ENCODE results near the gene PTPRK. TPM values are rescaled to one million over a fixed set of nuclear protein-coding genes. Genes with fewer than 3 reads are reported as not detected.

PTPRK gene
- total and polyA plus RNA-seq, 2 of the 13 experiments (the other 11 are each of a cell fraction or from before 2014, with no cell fraction given) = 43.6 to 98.3 TPM

DNA sequence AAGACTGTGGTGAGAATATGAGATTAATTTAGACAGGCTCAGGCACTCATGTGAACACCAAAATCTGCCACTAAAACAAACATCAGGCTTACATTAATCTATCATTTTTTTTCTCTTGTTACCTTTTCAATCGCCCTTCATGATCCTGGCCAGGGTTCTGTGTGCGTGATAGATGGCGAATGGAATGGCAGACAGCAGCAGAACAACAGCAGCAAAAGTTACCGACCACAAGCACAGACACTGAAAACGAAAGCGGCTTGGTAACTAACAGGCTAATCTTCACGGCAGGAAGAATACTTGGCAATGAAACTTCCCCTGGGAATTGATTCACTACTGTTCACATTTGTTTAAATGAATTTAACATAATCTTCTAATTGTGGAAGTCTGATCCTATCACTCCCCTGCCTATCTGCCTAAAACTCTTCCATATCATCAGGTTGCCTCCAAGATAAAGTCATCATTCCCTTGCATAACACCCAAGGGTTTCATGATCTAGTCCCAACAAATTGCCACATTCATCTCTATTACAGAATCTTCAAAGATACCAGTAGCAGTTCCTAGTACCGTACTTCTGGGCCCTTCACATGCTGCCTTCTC lies 28.7 kb downstream of the PTPRK start:
- intact Hi-C loops (cut with micrococcal nuclease; ENCODE audit: unreplicated experiment) = no loop called here

GRCh38 chr6:128491100-128491581 lies 29.3 kb downstream of the PTPRK start:
- no peak for TF ChIP-seq ARID4A (CRISPR knock-in tag; IDR thresholded peaks at IDR 0.05; ENCODE audit: borderline replicate concordance)
- TF ChIP-seq SOX13 (IDR thresholded peaks at IDR 0.05) = no peak
- TF ChIP-seq SOX13 (CRISPR knock-in tag; conservative IDR thresholded peaks at IDR 0.05 in 1 of 2, IDR thresholded peaks at IDR 0.05 in 1 of 2) = peak in 1 of 2 experiments; percentile 51; a peak in 1 of 4 replicates
- no peak for TF ChIP-seq ZNF451 (CRISPR knock-in tag; IDR thresholded peaks at IDR 0.05)
- no peak for TF ChIP-seq ZSCAN12 (CRISPR knock-in tag; IDR thresholded peaks at IDR 0.05)
- TF ChIP-seq RFX1 (IDR thresholded peaks at IDR 0.05) = no peak
- ATAC-seq (no peak), DNase-seq (ENCODE audit: low spot score) (peak; percentile 66), FAIRE-seq (no peak)
- H3K27ac ChIP-seq (ENCODE audit: extremely low read length, insufficient read depth, low read length) = no peak overlapping the region
- BruUV-seq (replicated peaks) = no TSS peak
- peaks cover 3 to 32% of the 10 kb centered on the region in 2 experiments for H3K36me3 ChIP-seq (replicated peaks in 1 of 2; ENCODE audit: control insufficient read depth in 1 of 2, insufficient read depth in 2 of 2, low read length in 2 of 2)
- H3K4me2 ChIP-seq (ENCODE audit: low read depth, low read length) = no peak overlapping the region
- H3K4me3 ChIP-seq (replicated peaks in 1 of 3; ENCODE audit: insufficient read depth in 1 of 3, low read depth in 2 of 3, low read length in 3 of 3) = no peak overlapping the region
- H3K79me2 ChIP-seq (ENCODE audit: insufficient read depth, low read length) = peaks cover 93% of the 10 kb centered on the region
- no peak overlapping the region for H3K9ac ChIP-seq (ENCODE audit: insufficient read depth, low read depth, low read length)
- H2AFZ ChIP-seq (ENCODE audit: low read length) = no peak overlapping the region
- H3K27me3 ChIP-seq (ENCODE audit: control insufficient read depth in 1 of 2, insufficient read depth in 2 of 2, low read length in 2 of 2) = no peaks in the 10 kb centered on the region
- H4K20me1 ChIP-seq (ENCODE audit: insufficient read depth, low read length) = no peaks in the 10 kb centered on the region
- H3K4me1 ChIP-seq (ENCODE audit: insufficient read depth, low read length) = peaks cover 56% of the 10 kb centered on the region
- no peaks in the 10 kb centered on the region for H3K9me3 ChIP-seq (ENCODE audit: low read length)
- CTCF ChIA-PET (ENCODE audit: low intra/inter-chr PET ratio, low total read pairs) = no interaction called here
- POLR2A ChIA-PET = no interaction called here
- in situ Hi-C loops (cut with HindIII; ENCODE audit: extremely low pct_ligation_motif_present, low pct_unique_long_range_greater_than_20kb) (no loop called here), intact Hi-C loops (cut with micrococcal nuclease; ENCODE audit: unreplicated experiment) (no loop called here)
- 89% methylated on average over 3 of the region's 3 CpGs for WGBS (ENCODE audit: low lambda C conversion rate)

More for the DNA sequence above, 28.7 kb downstream of the PTPRK start:
- no peaks in the 10 kb centered on the region for H3K9me3 ChIP-seq (ENCODE audit: low read length)
- no peaks in the 10 kb centered on the region for H4K20me1 ChIP-seq (ENCODE audit: insufficient read depth, low read length)
- no peak overlapping the region for H3K4me2 ChIP-seq (ENCODE audit: low read depth, low read length)
- no peak overlapping the region for H2AFZ ChIP-seq (ENCODE audit: low read length)
- in situ Hi-C loops (cut with HindIII; ENCODE audit: extremely low pct_ligation_motif_present, low pct_unique_long_range_greater_than_20kb) = no loop called here
- H3K36me3 ChIP-seq (replicated peaks in 1 of 2; ENCODE audit: control insufficient read depth in 1 of 2, insufficient read depth in 2 of 2, low read length in 2 of 2) = peaks cover 3 to 32% of the 10 kb centered on the region in 2 experiments
- no peaks in the 10 kb centered on the region for H3K27me3 ChIP-seq (ENCODE audit: control insufficient read depth in 1 of 2, insufficient read depth in 2 of 2, low read length in 2 of 2)
- TF ChIP-seq RBM22 (optimal IDR thresholded peaks at IDR 0.05; ENCODE audit: low read length) (peak; percentile 65), ZSCAN29 (CRISPR knock-in tag; conservative IDR thresholded peaks at IDR 0.05) (no peak), MLLT10 (CRISPR knock-in tag; IDR thresholded peaks at IDR 0.05) (no peak), KAT2B (IDR thresholded peaks at IDR 0.05; ENCODE audit: borderline replicate concordance, low read depth, low read length) (no peak), SRSF4 (IDR thresholded peaks at IDR 0.05; ENCODE audit: low read depth, low read length, poor library complexity, severe bottlenecking) (no peak)
- no peak for DNase-seq (ENCODE audit: low spot score)
- peaks cover 95% of the 10 kb centered on the region for H3K79me2 ChIP-seq (ENCODE audit: insufficient read depth, low read length)
- 98% methylated on average over 8 of the region's 8 CpGs for WGBS (ENCODE audit: low lambda C conversion rate)
- no peak overlapping the region for H3K9ac ChIP-seq (ENCODE audit: insufficient read depth, low read depth, low read length)
- FAIRE-seq = no peak
- BruUV-seq (replicated peaks) = no TSS peak
- no peak for ATAC-seq
- ChIA-PET CTCF (ENCODE audit: low intra/inter-chr PET ratio, low total read pairs) (no interaction called here), POLR2A (no interaction called here)
- H3K4me1 ChIP-seq (ENCODE audit: insufficient read depth, low read length) = peaks cover 59% of the 10 kb centered on the region
- no peak overlapping the region for H3K4me3 ChIP-seq (replicated peaks in 1 of 3; ENCODE audit: insufficient read depth in 1 of 3, low read depth in 2 of 3, low read length in 3 of 3)
- H3K27ac ChIP-seq (ENCODE audit: extremely low read length, insufficient read depth, low read length) = no peak overlapping the region

Data from HepG2 (cell line).